HepG2 (cell line): ENCODE results near the gene CCDC6. TPM values are rescaled to one million over a fixed set of nuclear protein-coding genes. Genes with fewer than 3 reads are reported as not detected.

Experiments
- ATAC-seq: fragments of 200-7000 bp; cut with Tn5 transposase; 3 replicates; pipeline ENCODE4 v1.9.1; 2020; ENCODE audit warnings: mild to moderate bottlenecking, moderate library complexity
- BruUV-seq: library from RNA; stranded (reverse); fragments of 400-500 nt; replicated peaks from 2 replicates; lab custom pipeline; 2021; lab: Mats Ljungman, UMichigan
- CTCF ChIA-PET: fragments of 300-600 bp; formaldehyde crosslinking; extraction: SDS; loops from one replicate; lab custom pipeline; 2021; ENCODE audit warnings: low total read pairs, inconsistent platforms, low intra/inter-chr PET ratio; lab: Yijun Ruan, JAX
- POLR2A ChIA-PET: fragments of 350-600 bp; sonication (Branson Sonifier 250); formaldehyde crosslinking; loops from one replicate; lab custom pipeline; 2020; ENCODE audit warnings: antibody characterized with exemption, inconsistent platforms; lab: Yijun Ruan, JAX
- DNase-seq: peaks from one replicate; pipeline ENCODE4 v3.0.0-alpha.2; 2015; ENCODE audit warnings: low spot score
- FAIRE-seq: peaks from 3 replicates; lab custom pipeline; 2011; peaks lifted over from hg19 to GRCh38; lab: Jason Lieb, UNC
- H2AFZ ChIP-seq: one replicate; pipeline ENCODE4 v1.6.1; 2011; ENCODE audit warnings: low read length, inconsistent platforms
- H3K27ac ChIP-seq: fragments of 300-600 bp; 3 replicates; pipeline ENCODE4 v1.8.0; 2011; ENCODE audit warnings: mixed run types, mild to moderate bottlenecking, mixed read lengths, low read length, inconsistent platforms; ENCODE audit not compliant: insufficient read depth; ENCODE audit errors: extremely low read length
- H3K27me3 ChIP-seq, 2 experiments: fragments of 200-600 bp in 1 of 2; 2 replicates in 1 of 2; 3 replicates in 1 of 2; pipeline versions ENCODE4 v1.6.0 to v1.8.0; 2011; ENCODE audit warnings: low read length in 2 of 2, mild to moderate bottlenecking in 2 of 2, moderate library complexity in 2 of 2, inconsistent platforms in 1 of 2; ENCODE audit not compliant: insufficient read depth in 2 of 2, control insufficient read depth in 1 of 2
- H3K36me3 ChIP-seq, 2 experiments: fragments of 200-600 bp in 1 of 2; replicated peaks in 1 of 2; 2 replicates in 1 of 2; 3 replicates in 1 of 2; pipeline versions ENCODE4 v1.5.1 to v1.8.0; 2011; ENCODE audit warnings: low read length in 2 of 2, inconsistent platforms in 1 of 2; ENCODE audit not compliant: insufficient read depth in 2 of 2, control insufficient read depth in 1 of 2
- H3K4me1 ChIP-seq: 2 replicates; pipeline ENCODE4 v1.5.1; 2012; ENCODE audit warnings: low read length, inconsistent platforms; ENCODE audit not compliant: insufficient read depth
- H3K4me2 ChIP-seq: 2 replicates; pipeline ENCODE4 v1.6.0; 2011; ENCODE audit warnings: low read depth, low read length, inconsistent platforms
- H3K4me3 ChIP-seq, 3 experiments: fragments of 200-600 bp in 1 of 3; sonication (generic), shearing (Covaris generic) in 1 of 3; replicated peaks in 1 of 3; 2 replicates each; pipeline ENCODE4 v1.5.1; 2011 to 2016; ENCODE audit warnings: low read length in 3 of 3, inconsistent platforms in 2 of 3, low read depth in 2 of 3, mild to moderate bottlenecking in 2 of 3, control low read depth in 1 of 3, mixed read lengths in 1 of 3; ENCODE audit not compliant: insufficient read depth in 1 of 3
- H3K79me2 ChIP-seq: one replicate; pipeline ENCODE4 v1.6.1; 2011; ENCODE audit warnings: low read length, inconsistent platforms; ENCODE audit not compliant: insufficient read depth
- H3K9ac ChIP-seq: 2 replicates; pipeline ENCODE4 v1.6.0; 2011; ENCODE audit warnings: mild to moderate bottlenecking, low read depth, low read length, inconsistent platforms; ENCODE audit not compliant: insufficient read depth
- H3K9me3 ChIP-seq: 2 replicates; pipeline ENCODE4 v1.5.1; 2012; ENCODE audit warnings: mild to moderate bottlenecking, low read length
- H4K20me1 ChIP-seq: 2 replicates; pipeline ENCODE4 v1.6.0; 2011; ENCODE audit warnings: inconsistent platforms, mild to moderate bottlenecking, low read length, moderate library complexity; ENCODE audit not compliant: insufficient read depth
- FOXA1 ChIP-seq, 2 experiments: fragments of 450-650 bp in 1 of 2; sonication (generic) in 1 of 2; formaldehyde crosslinking in 1 of 2; IDR thresholded peaks; 2 replicates each; pipeline versions ENCODE4 v1.4.0 to v1.6.1; 2016 to 2020; ENCODE audit warnings: missing genetic modification reagents in 1 of 2
- FOXP1 ChIP-seq, 2 experiments: fragments of 450-650 bp in 1 of 2; IDR thresholded peaks; 2 replicates each; pipeline ENCODE4 v1.6.1; 2017 to 2018; ENCODE audit warnings: antibody characterized with exemption in 1 of 2
- MNT ChIP-seq: fragments of 450-650 bp; IDR thresholded peaks from 2 replicates; pipeline ENCODE4 v1.6.1; 2016
- MXI1 ChIP-seq: IDR thresholded peaks from 3 replicates; pipeline ENCODE4 v1.6.1; 2012; ENCODE audit warnings: low read depth, low read length, inconsistent platforms, borderline replicate concordance
- NCOA5 ChIP-seq: sonication (generic); formaldehyde crosslinking; IDR thresholded peaks from 2 replicates; pipeline ENCODE4 v1.4.0; 2020; ENCODE audit warnings: missing genetic modification reagents
- TBX3 ChIP-seq: fragments of 450-650 bp; IDR thresholded peaks from 2 replicates; pipeline ENCODE4 v1.6.1; 2017; ENCODE audit warnings: antibody characterized with exemption, mild to moderate bottlenecking, inconsistent platforms, borderline replicate concordance
- TSC22D2 ChIP-seq: sonication (generic); formaldehyde crosslinking; IDR thresholded peaks from 2 replicates; pipeline ENCODE4 v1.5.1; 2020; ENCODE audit warnings: missing genetic modification reagents, mild to moderate bottlenecking, borderline replicate concordance
- ZMAT3 ChIP-seq: sonication (generic); formaldehyde crosslinking; conservative IDR thresholded peaks from 2 replicates; pipeline ENCODE4 v1.7.0; 2021; ENCODE audit warnings: missing genetic modification reagents
- ZNF20 ChIP-seq: sonication (generic); formaldehyde crosslinking; IDR thresholded peaks from 2 replicates; pipeline ENCODE4 v1.4.0; 2020; ENCODE audit warnings: mild to moderate bottlenecking, moderate library complexity, missing genetic modification reagents
- ZNF891 ChIP-seq: sonication (generic); formaldehyde crosslinking; IDR thresholded peaks from 2 replicates; pipeline ENCODE4 v1.5.0; 2020; ENCODE audit warnings: mild to moderate bottlenecking, missing genetic modification reagents
- ZSCAN30 ChIP-seq: sonication (generic); formaldehyde crosslinking; IDR thresholded peaks from 2 replicates; pipeline ENCODE4 v1.5.0; 2020; ENCODE audit warnings: mild to moderate bottlenecking, missing genetic modification reagents
- ZXDC ChIP-seq: sonication (generic); formaldehyde crosslinking; IDR thresholded peaks from 2 replicates; pipeline ENCODE4 v1.5.0; 2020; ENCODE audit warnings: mild to moderate bottlenecking, missing genetic modification reagents
- WGBS: methylation state at CpG from one replicate; pipeline ENCODE4 v1.1.6; 2017; ENCODE audit warnings: low lambda C conversion rate; 5-methylcytosine and 5-hydroxymethylcytosine counted together
- in situ Hi-C: cut with HindIII; loops from 2 replicates; pipeline ENCODE4 v1.10.0; 2017; ENCODE audit warnings: low pct_unique_long_range_greater_than_20kb; ENCODE audit not compliant: extremely low pct_ligation_motif_present
- intact Hi-C: fragments of 100-400 bp; cut with micrococcal nuclease; formaldehyde crosslinking; loops from one replicate; pipeline ENCODE4 v1.10.0; 2022; ENCODE audit not compliant: unreplicated experiment
- polyA plus RNA-seq, 8 experiments: library from polyadenylated mRNA; depleted of rRNA in 3 of 8; stranded (reverse) in 7 of 8; unstranded in 1 of 8; fragments of >200 nt; fragmentation: Illumina TruSeq in 4 of 8; extraction: Trizol in 4 of 8; gene quantifications; 2 replicates each; pipeline versions ENCODE4 v1.2.1 to v1.2.3, GENCODE V29; 2011 to 2016; ENCODE audit warnings: low read depth in 4 of 8, missing spikeins in 1 of 8, mixed read lengths in 1 of 8; ENCODE audit not compliant: insufficient read depth in 1 of 8
- total RNA-seq, 5 experiments: library from RNA; depleted of rRNA; stranded (reverse); fragments of >200 nt; fragmentation: Illumina TruSeq; extraction: Trizol; gene quantifications; 2 replicates each; pipeline ENCODE4 v1.2.3, GENCODE V29; 2016; ENCODE audit warnings: low read depth in 1 of 5

CCDC6 gene
- total and polyA plus RNA-seq, 2 of the 13 experiments (the other 11 are each of a cell fraction or from before 2014, with no cell fraction given): 17.9 to 18.3 TPM

- H3K9me3 ChIP-seq: no peaks in the 10 kb centered on the region
- POLR2A ChIA-PET: interaction anchor here (1.6 kb wide), 1 partner anchor 12 kb away, joined by 5 read pairs; no protein-coding TSS in a partner anchor
- H3K4me2 ChIP-seq: peak overlapping the region; percentile 88
- WGBS: 32% methylated on average over 2 of the region's 2 CpGs
- H3K4me3 ChIP-seq: peak overlapping the region; percentile 94 to 100 (median 97); a peak in 5 of 6 replicates
- intact Hi-C loops: loop anchor here (5.0 kb wide), 2 partner anchors 65 to 125 kb away; no protein-coding TSS in a partner anchor
- peak overlapping the region; percentile 90 for H3K27ac ChIP-seq
- H3K4me1 ChIP-seq: peaks cover 44% of the 10 kb centered on the region
- no peaks in the 10 kb centered on the region for H3K36me3 ChIP-seq
- peaks cover 36% of the 10 kb centered on the region for H3K79me2 ChIP-seq
- H3K27me3 ChIP-seq: no peaks in the 10 kb centered on the region; a peak in 1 of 5 replicates
- peaks cover 6% of the 10 kb centered on the region for H4K20me1 ChIP-seq
- no peak for DNase-seq
- peak overlapping the region; percentile 91 for H3K9ac ChIP-seq
- H2AFZ ChIP-seq: peak overlapping the region; percentile 90
- FAIRE-seq: no peak
- in situ Hi-C loops: no loop called here
- TF ChIP-seq MNT: no peak
- TF ChIP-seq ZNF20 (CRISPR knock-in tag): 0 out of 2 replicates have a peak, but pooled peaks have one; percentile 39
- TF ChIP-seq, all 625 proteins: peak for 1
- CTCF ChIA-PET: no interaction called here
- no peak for ATAC-seq
- BruUV-seq: no TSS peak
Measured at GRCh38 chr10:59907537-59907917, 1.2 kb upstream of the CCDC6 start.

GRCh38 chr10:59905731-59906416 lies 482 bp downstream of the CCDC6 start:
- ATAC-seq (peak; percentile 1), DNase-seq (no peak), FAIRE-seq (no peak)
- H3K4me2 ChIP-seq: peak overlapping the region; percentile 95
- no peaks in the 10 kb centered on the region for H3K36me3 ChIP-seq
- peak overlapping the region; percentile 91 for H3K9ac ChIP-seq
- peak overlapping the region; percentile 94 to 100 (median 97) for H3K4me3 ChIP-seq
- in situ Hi-C loops (no loop called here), intact Hi-C loops (loop anchor here (1.0 to 5.0 kb wide), 6 partner anchors 11 to 280 kb away; no protein-coding TSS in a partner anchor)
- H3K27ac ChIP-seq: peak overlapping the region; percentile 90
- POLR2A ChIA-PET: interaction anchor here (0.9 to 2.7 kb wide), 5 partner anchors 8 to 66 kb away, joined by 3 to 19 read pairs (median 6); no protein-coding TSS in a partner anchor
- H3K27me3 ChIP-seq: no peaks in the 10 kb centered on the region; a peak in 1 of 5 replicates
- H2AFZ ChIP-seq: no peak overlapping the region
- peaks cover 59% of the 10 kb centered on the region for H3K4me1 ChIP-seq
- H3K9me3 ChIP-seq: no peaks in the 10 kb centered on the region
- H4K20me1 ChIP-seq: peaks cover 9% of the 10 kb centered on the region
- H3K79me2 ChIP-seq: peaks cover 52% of the 10 kb centered on the region
- WGBS: no CpG with 5 or more reads among the region's 56 CpGs
- CTCF ChIA-PET: no interaction called here
- no TSS peak for BruUV-seq
- TF ChIP-seq ZSCAN30 (peak; percentile 15; the same call in 1 of the 2 replicates), TBX3 (no peak), MXI1 (peak; percentile 9; the same call in 1 of the 3 replicates), FOXP1 (IDR thresholded peaks at IDR 0.05) (no peak), FOXP1 (CRISPR knock-in tag; IDR thresholded peaks at IDR 0.05) (no peak), ZMAT3 (CRISPR knock-in tag) (peak; percentile 15; the same call in 1 of the 2 replicates), ZNF891 (CRISPR knock-in tag) (0 out of 2 replicates have a peak, but pooled peaks have one; percentile 17), NCOA5 (no peak), ZXDC (0 out of 2 replicates have a peak, but pooled peaks have one; percentile 16), TSC22D2 (no peak), FOXA1 (IDR thresholded peaks at IDR 0.05) (no peak), FOXA1 (CRISPR knock-in tag; IDR thresholded peaks at IDR 0.05) (no peak)
